GM18507 (cell line): ENCODE results near the gene CMC2.
A peak's percentile ranks its signal among the peaks of the same experiment; 100 is the strongest.

ENCODE experiments used
- DNase-seq: peaks from one replicate; pipeline ENCODE4 v3.0.0; 2011; ENCODE audit warnings: low read depth; ENCODE audit not compliant: insufficient read length; ENCODE audit errors: extremely low spot score
- FAIRE-seq: peaks from 2 replicates; lab custom pipeline; 2011; peaks lifted over from hg19 to GRCh38; lab: Jason Lieb, UNC

CMC2 gene

GRCh38 chr16:81003610-81004460 lies 2.9 kb downstream of the CMC2 start:
- FAIRE-seq (no peak), DNase-seq (no peak)

GRCh38 chr16:81003064-81003463 lies 3.6 kb downstream of the CMC2 start:
- no peak for FAIRE-seq

DNA sequence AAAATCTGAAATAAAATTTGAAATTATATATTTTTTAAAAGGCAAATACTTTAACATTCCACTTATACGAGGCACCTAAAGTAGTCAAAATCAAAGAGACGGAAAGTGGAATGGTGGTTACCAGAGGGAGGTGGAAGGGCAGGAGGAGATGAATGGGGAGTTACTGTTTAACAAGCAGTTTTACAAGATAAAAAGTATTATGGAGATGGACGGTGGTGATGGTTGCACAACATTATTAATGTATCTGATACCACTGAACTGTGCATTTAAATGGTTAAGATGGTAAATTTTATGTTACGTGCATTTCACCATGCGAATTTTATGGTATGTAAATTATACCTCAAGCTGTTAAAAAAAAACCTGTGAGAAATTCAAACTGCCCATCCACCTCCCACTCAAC lies 5.4 kb downstream of the CMC2 start:
- FAIRE-seq, result no peak
- no peak for DNase-seq

More at GRCh38 chr16:81003064-81003463, 3.6 kb downstream of the CMC2 start:
- no peak for DNase-seq

GRCh38 chr16:81000873-81001272 lies 5.8 kb downstream of the CMC2 start:
- FAIRE-seq (no peak), DNase-seq (no peak)

GRCh38 chr16:80997964-80998620 lies 8.6 kb downstream of the CMC2 start:
- DNase-seq (no peak), FAIRE-seq (no peak)

DNA sequence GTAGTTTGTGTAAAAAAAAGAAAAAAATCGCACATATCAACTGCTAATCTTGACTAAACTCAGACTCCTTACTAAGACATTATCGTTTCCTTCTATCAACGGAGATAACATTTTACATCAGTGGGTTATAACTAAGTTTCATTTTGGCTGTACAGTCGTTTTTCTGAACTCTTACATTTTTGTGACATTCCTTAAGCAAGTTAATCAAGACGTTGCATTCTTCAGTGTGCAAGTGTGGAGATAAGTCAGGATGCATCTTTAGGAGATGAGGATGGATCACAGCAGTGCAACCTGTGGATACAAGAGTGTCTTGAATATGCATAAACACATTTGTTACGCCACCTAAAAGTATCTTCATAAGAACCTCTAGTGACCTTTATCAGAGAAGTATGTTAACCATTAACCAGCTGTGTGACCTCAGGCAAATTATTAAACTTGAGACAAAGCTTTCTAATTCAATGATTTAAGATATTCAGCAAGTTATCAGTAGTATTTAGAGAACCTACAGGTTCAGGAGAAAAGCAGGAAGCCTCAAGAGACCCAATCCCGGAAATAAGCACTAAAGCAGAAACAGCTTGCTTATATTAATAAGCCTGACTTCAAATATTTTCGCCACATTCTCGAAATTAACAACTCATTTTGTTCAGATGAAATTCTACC lies 9.4 kb downstream of the CMC2 start:
- DNase-seq (peak; percentile 23), FAIRE-seq (peak; percentile 83)

DNA sequence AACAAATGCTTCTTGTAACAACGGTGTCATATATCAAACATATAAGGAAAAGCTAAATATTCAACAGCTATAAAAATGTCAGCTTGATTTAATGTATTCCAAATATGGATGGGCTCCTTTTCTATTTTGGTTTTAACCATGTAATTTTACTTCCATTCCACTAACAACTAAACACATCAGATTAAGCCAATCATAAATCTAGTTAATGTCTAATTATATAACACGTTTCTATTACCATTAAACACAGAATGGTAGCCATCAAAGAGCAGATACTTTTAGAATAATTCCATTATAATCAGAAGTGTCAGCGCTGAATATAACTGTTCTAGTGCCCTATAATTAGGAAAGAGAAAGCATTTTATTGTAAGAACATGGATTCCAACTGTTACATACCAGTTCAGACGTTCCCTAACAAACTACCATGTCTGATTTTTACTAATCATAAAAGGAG lies 10.0 kb downstream of the CMC2 start:
- no peak for FAIRE-seq
- DNase-seq, result no peak

GRCh38 chr16:80994451-80994850 lies 12.2 kb downstream of the CMC2 start:
- DNase-seq (no peak), FAIRE-seq (no peak)

DNA sequence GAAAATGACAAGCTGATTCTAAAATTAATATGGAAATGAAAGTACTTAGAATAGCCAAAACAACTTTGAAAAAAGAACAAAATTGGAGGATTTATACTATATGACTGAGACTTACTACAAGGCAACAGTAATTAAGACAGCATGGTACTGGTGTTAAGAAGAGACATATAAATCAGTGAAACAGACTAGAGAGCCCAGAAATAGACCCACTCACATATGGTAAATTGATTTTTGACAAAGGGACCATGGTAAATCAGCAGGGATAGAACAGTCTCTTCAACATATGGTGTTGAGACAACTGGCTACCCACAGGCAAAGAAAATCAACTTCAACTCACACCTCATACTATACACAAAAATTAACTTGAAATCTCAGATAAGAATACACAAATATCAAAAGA lies 12.9 kb downstream of the CMC2 start:
- DNase-seq (no peak), FAIRE-seq (no peak)

- FAIRE-seq (no peak), DNase-seq (no peak)
Measured at GRCh38 chr16:80993307-80993706, 13.4 kb downstream of the CMC2 start.

DNA sequence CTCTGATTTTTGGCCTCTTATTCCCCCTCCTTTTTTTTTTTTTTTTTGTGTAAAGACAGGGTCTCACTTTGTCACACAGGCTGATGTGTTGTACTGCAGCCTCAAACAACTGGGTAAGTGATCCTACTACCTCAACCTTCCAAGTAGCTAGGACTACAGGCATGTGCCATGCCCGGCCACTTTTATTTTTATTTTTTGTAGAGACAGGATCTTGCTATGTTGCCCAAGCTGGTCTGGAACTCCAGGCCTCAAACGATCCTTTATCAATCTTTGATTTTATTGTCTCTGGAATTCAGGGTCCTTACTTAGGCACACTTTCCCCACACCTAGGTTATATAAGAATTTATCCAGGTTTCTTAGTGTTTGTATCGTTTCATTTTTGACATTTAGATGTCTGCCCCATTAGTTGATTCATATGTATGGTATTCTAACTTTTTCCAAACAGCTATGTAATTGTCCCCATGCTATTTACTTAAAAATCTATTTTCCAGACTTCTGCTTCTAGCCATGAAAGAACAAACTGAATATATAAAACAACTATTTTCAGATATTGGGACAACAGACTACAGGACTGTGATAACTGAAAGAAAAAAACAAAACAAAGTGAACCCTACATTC lies 13.9 kb downstream of the CMC2 start:
- no peak for DNase-seq
- FAIRE-seq, result no peak

- DNase-seq, result no peak
- no peak for FAIRE-seq
Measured at GRCh38 chr16:80991792-80992430, 14.8 kb downstream of the CMC2 start.

GRCh38 chr16:80990978-80991377 lies 15.7 kb downstream of the CMC2 start:
- DNase-seq, result no peak
- no peak for FAIRE-seq

DNA sequence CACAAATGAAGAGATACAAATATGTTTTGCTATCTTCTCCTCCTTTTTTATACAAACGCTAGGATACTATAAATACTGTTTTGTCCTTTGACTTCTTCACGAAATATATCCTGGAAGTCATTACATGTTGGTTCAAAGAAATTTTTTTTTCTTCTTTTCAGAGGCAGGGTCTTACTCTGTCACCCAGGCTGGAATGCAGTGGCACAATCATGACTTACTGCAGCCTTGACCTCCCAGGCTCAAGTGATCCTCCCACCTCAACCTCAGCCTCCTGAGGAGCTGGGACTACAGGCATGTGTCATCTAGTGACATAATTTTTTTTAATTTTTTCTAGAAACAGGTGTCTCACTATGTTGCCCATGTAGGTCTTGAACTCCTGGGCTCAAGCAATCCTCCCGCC lies 16.1 kb downstream of the CMC2 start:
- FAIRE-seq, result no peak

GRCh38 chr16:80989801-80990200 lies 16.9 kb downstream of the CMC2 start:
- FAIRE-seq (no peak), DNase-seq (no peak)

More for the DNA sequence above, 16.1 kb downstream of the CMC2 start:
- no peak for DNase-seq

GRCh38 chr16:80988756-80989155 lies 17.9 kb downstream of the CMC2 start:
- FAIRE-seq (no peak), DNase-seq (no peak)

- DNase-seq, result no peak
- FAIRE-seq, result no peak
Measured at GRCh38 chr16:80986557-80986956, 20.1 kb downstream of the CMC2 start.

DNA sequence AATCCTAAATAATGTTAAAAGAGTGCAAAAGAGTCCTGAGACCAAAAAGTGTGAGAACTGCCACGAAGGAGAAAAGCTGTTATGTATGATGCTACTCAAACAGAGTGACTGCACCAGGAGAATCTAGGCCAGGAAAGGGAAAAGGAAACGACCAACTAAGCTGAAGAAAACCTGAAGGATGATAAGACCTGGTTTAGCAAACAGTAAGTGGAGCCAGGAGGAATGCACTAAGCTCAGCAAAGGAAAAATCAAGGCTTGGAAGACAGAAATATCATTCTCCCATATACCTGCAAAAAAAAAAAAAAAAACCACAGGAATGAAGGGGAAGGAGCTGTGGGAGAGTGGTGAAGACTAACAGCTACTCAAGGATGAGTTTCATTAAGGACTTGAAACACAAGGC lies 21.1 kb downstream of the CMC2 start:
- FAIRE-seq (no peak), DNase-seq (no peak)

DNA sequence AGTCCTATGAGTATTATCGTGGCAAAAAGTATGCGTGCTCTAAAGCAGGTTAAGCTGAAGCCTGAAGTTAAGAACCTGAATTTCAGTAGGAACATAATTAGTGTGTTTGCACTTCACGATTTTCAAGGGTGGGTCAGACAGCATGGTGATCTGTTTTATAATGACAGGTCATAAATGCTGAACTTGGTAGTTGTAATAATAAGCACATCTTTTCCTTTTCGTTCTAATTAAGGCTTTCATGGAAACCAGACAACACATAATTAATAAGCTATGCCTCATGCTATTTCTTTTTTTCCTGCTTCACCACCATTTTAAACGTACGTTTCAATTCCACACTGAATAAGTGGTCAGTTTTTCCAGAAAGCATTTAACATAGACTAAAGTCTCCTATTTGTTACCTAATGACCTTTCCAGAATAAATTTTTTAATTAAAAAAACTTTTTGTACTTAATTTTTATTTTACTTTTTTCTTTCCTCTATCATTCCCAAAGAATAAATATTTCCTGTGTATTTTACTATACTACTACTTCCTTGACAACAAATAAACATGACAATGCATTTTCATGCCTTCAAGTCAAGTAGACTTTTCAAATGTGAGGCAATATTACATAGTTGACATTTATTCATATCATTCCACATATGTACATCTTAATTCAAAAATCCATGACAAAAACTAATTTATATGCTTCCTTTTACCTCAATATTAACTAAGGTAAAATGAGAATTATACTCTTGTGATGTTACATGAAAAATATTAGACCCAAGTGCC lies 22.4 kb downstream of the CMC2 start:
- FAIRE-seq (no peak), DNase-seq (no peak)
